Astrocyte of the spinal cord (primary cell): ENCODE results near the gene COMMD1.

ENCODE experiments used
- DNase-seq: peaks from one replicate; pipeline ENCODE4 v3.0.0; 2011; ENCODE audit warnings: low read depth, low spot score
- H3K4me3 ChIP-seq: 2 replicates; pipeline ENCODE4 v1.5.1; 2011; ENCODE audit warnings: low read depth, mild to moderate bottlenecking, low read length, moderate library complexity
- CTCF ChIP-seq: IDR thresholded peaks from 2 replicates; pipeline ENCODE4 v1.5.1; 2012; ENCODE audit warnings: low read depth, mild to moderate bottlenecking, low read length, inconsistent platforms
- in situ Hi-C: cut with HindIII; loops from 2 replicates; pipeline ENCODE4 v1.10.0; 2017; ENCODE audit warnings: low sequenced_read_pairs

Gene COMMD1

GRCh38 chr2:62065243-62065642 is 159.8 kb downstream of the COMMD1 start:
- no peak for DNase-seq
- no peak for TF ChIP-seq CTCF
- in situ Hi-C loops: no loop called here
- H3K4me3 ChIP-seq: no peak overlapping the region

GRCh38 chr2:62071126-62071598 is 165.7 kb downstream of the COMMD1 start:
- in situ Hi-C loops: no loop called here
- no peak for TF ChIP-seq CTCF
- no peak overlapping the region for H3K4me3 ChIP-seq
- no peak for DNase-seq

- no peak for TF ChIP-seq CTCF
- no peak overlapping the region for H3K4me3 ChIP-seq
- no peak for DNase-seq
- in situ Hi-C loops: no loop called here
These were observed 166.5 kb downstream of the COMMD1 start for GRCh38 chr2:62071760-62072680.

- TF ChIP-seq CTCF: no peak
- no peak for DNase-seq
- H3K4me3 ChIP-seq: no peak overlapping the region
- in situ Hi-C loops: no loop called here
These were observed 168.8 kb downstream of the COMMD1 start for GRCh38 chr2:62074233-62074632.

- in situ Hi-C loops: no loop called here
- no peak for TF ChIP-seq CTCF
- no peak overlapping the region for H3K4me3 ChIP-seq
- DNase-seq: no peak
These were observed 171.6 kb downstream of the COMMD1 start for GRCh38 chr2:62076980-62077638.

GRCh38 chr2:62084801-62085200 is 179.3 kb downstream of the COMMD1 start:
- in situ Hi-C loops: no loop called here
- H3K4me3 ChIP-seq: no peak overlapping the region
- no peak for TF ChIP-seq CTCF
- no peak for DNase-seq
